Neural progenitor cell (in vitro differentiated cells): ENCODE measurements around the gene IFRD2.

Experiments used
- CTCF ChIP-seq: fragments of 200-600 bp; sonication (generic); IDR thresholded peaks from 2 replicates; pipeline ENCODE4 v1.5.1; 2017; ENCODE audit warnings: antibody characterized with exemption, mild to moderate bottlenecking
- EZH2 ChIP-seq: fragments of 200-600 bp; sonication (generic); IDR thresholded peaks from 2 replicates; pipeline ENCODE4 v1.6.1; 2017; ENCODE audit warnings: antibody characterized with exemption, mild to moderate bottlenecking, moderate library complexity
- EZH2phosphoT487 ChIP-seq: fragments of 200-600 bp; sonication (generic); IDR thresholded peaks from 2 replicates; pipeline ENCODE4 v1.6.1; 2017; ENCODE audit warnings: antibody characterized with exemption

GRCh38 chr3:50272911-50273688 is 19.1 kb downstream of the IFRD2 start:
- TF ChIP-seq CTCF (peak; percentile 96), EZH2 (no peak), EZH2phosphoT487 (peak; percentile 54)
